OCI-LY7 (cell line): ENCODE data around the gene BBX.

Experiments used
- CTCF ChIP-seq: fragments of 200-600 bp; sonication (generic); conservative IDR thresholded peaks from 2 replicates; pipeline ENCODE4 v1.5.1; 2014; ENCODE audit warnings: mild to moderate bottlenecking, antibody characterized with exemption, low read length, moderate library complexity, mixed read lengths
- EZH2phosphoT487 ChIP-seq: fragments of 200-600 bp; sonication (generic); IDR thresholded peaks from 2 replicates; pipeline ENCODE4 v1.6.1; 2018; ENCODE audit warnings: low read depth, borderline replicate concordance, mild to moderate bottlenecking, mixed run types, antibody characterized with exemption, low read length, moderate library complexity, mixed read lengths

- TF ChIP-seq CTCF (no peak), EZH2phosphoT487 (no peak)
Observed at GRCh38 chr3:107540857-107541256, 18.1 kb downstream of the BBX start.
